Trophoblast cell (in vitro differentiated cells and primary cell): Measurements from ENCODE around the gene NSD1.

Source experiments
- DNase-seq, 2 donors: peaks; one replicate each; pipeline ENCODE4 v3.0.0-alpha.2; 2016
- H2AFZ ChIP-seq: 2 replicates; pipeline ENCODE4 v1.6.1; 2013; ENCODE audit warnings: low read length, moderate library complexity, mild to moderate bottlenecking; ENCODE audit not compliant: insufficient read depth, poor library complexity
- H2AK5ac ChIP-seq: 2 replicates; pipeline ENCODE4 v1.6.1; 2013; ENCODE audit warnings: mild to moderate bottlenecking, low read length
- H2BK120ac ChIP-seq: 2 replicates; pipeline ENCODE4 v1.6.1; 2013; ENCODE audit warnings: low read length, mild to moderate bottlenecking, moderate library complexity; ENCODE audit not compliant: insufficient read depth, poor library complexity
- H2BK12ac ChIP-seq: 2 replicates; pipeline ENCODE4 v1.6.1; 2013; ENCODE audit warnings: mild to moderate bottlenecking, low read length, moderate library complexity
- H2BK5ac ChIP-seq: 2 replicates; pipeline ENCODE4 v1.6.1; 2013; ENCODE audit warnings: low read length, low read depth, moderate library complexity, mild to moderate bottlenecking; ENCODE audit not compliant: poor library complexity
- H3K14ac ChIP-seq: 2 replicates; pipeline ENCODE4 v1.6.1; 2013; ENCODE audit warnings: mild to moderate bottlenecking, low read length
- H3K18ac ChIP-seq: 2 replicates; pipeline ENCODE4 v1.6.1; 2013; ENCODE audit warnings: mild to moderate bottlenecking, low read length
- H3K23ac ChIP-seq: 2 replicates; pipeline ENCODE4 v1.6.1; 2013; ENCODE audit warnings: low read length
- H3K27ac ChIP-seq: 2 replicates; pipeline ENCODE4 v1.5.1; 2013; ENCODE audit warnings: low read depth, mild to moderate bottlenecking, inconsistent platforms, low read length, moderate library complexity
- H3K27me3 ChIP-seq: 2 replicates; pipeline ENCODE4 v1.6.1; 2013; ENCODE audit warnings: inconsistent platforms, mild to moderate bottlenecking, low read length, moderate library complexity; ENCODE audit not compliant: insufficient read depth
- H3K36me3 ChIP-seq, 2 experiments: 1 replicate in 1 of 2; 2 replicates in 1 of 2; pipeline ENCODE4 v1.6.1; 2013; ENCODE audit warnings: low read length in 2 of 2, mild to moderate bottlenecking in 2 of 2, moderate library complexity in 1 of 2; ENCODE audit not compliant: insufficient read depth in 2 of 2, control insufficient read depth in 1 of 2
- H3K4ac ChIP-seq: 2 replicates; pipeline ENCODE4 v1.6.1; 2013; ENCODE audit warnings: low read depth, mild to moderate bottlenecking, low read length, moderate library complexity
- H3K4me1 ChIP-seq, 2 experiments: 1 replicate in 1 of 2; 2 replicates in 1 of 2; pipeline ENCODE4 v1.6.1; 2013; ENCODE audit warnings: low read length in 2 of 2, mild to moderate bottlenecking in 2 of 2, moderate library complexity in 1 of 2; ENCODE audit not compliant: insufficient read depth in 2 of 2, control insufficient read depth in 1 of 2
- H3K4me2 ChIP-seq: 2 replicates; pipeline ENCODE4 v1.6.1; 2013; ENCODE audit warnings: inconsistent platforms, mild to moderate bottlenecking, low read length, moderate library complexity
- H3K4me3 ChIP-seq: 2 replicates; pipeline ENCODE4 v1.5.1; 2013; ENCODE audit warnings: mild to moderate bottlenecking, low read depth, low read length, inconsistent platforms
- H3K79me1 ChIP-seq: one replicate; pipeline ENCODE4 v1.6.1; 2013; ENCODE audit warnings: low read length
- H3K79me2 ChIP-seq: 2 replicates; pipeline ENCODE4 v1.6.1; 2013; ENCODE audit warnings: low read length, mild to moderate bottlenecking; ENCODE audit not compliant: control insufficient read depth, insufficient read depth, poor library complexity
- H3K9ac ChIP-seq: 2 replicates; pipeline ENCODE4 v1.6.1; 2013; ENCODE audit warnings: mild to moderate bottlenecking, low read length
- H3K9me3 ChIP-seq: 2 replicates; pipeline ENCODE4 v1.6.1; 2013; ENCODE audit warnings: low read depth, mild to moderate bottlenecking, control low read depth, inconsistent platforms, low read length; ENCODE audit not compliant: insufficient read depth
- H4K12ac ChIP-seq: 2 replicates; pipeline ENCODE4 v1.6.1; 2013; ENCODE audit warnings: low read depth, mild to moderate bottlenecking, low read length, moderate library complexity
- H4K8ac ChIP-seq: 2 replicates; pipeline ENCODE4 v1.6.1; 2013; ENCODE audit warnings: low read depth, mild to moderate bottlenecking, low read length, moderate library complexity
- H4K91ac ChIP-seq: one replicate; pipeline ENCODE4 v1.6.1; 2013; ENCODE audit warnings: low read depth, mild to moderate bottlenecking, low read length, moderate library complexity
- WGBS: extraction: QIAGEN DNeasy Blood & Tissue Kit; methylation state at CpG from one replicate; pipeline ENCODE4 v1.1.7; 2013; ENCODE audit warnings: missing lambda C conversion rate; ENCODE audit not compliant: insufficient read length, insufficient coverage; ENCODE audit errors: extremely low coverage; 5-methylcytosine and 5-hydroxymethylcytosine counted together

The NSD1 gene

DNA sequence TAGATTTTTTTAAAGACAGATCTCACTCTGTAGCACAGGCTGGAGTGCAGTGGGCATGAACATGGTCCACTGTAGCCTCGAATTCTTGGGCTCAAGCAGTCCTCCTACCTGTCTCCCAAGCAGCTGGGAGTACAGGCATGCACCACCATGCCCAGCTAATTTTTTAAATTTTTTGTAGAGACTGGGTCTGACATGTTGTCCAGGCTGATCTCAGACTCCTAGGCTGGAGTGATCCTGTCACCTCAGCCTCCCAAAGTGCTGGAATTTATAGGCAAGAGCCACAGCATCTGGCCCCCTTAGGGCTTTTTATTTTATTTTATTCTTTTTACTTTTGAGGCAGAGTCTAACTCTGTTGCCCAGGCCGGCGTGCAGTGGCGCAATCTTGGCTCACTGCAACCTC, 56.4 kb downstream of the NSD1 start:
- H2BK120ac ChIP-seq, result no peak overlapping the region
- WGBS, result no CpG with 5 or more reads among the region's 4 CpGs
- no peaks in the 10 kb centered on the region for H3K27me3 ChIP-seq
- no peak overlapping the region for H2AFZ ChIP-seq
- no peak overlapping the region for H3K4me3 ChIP-seq
- peaks cover 7% of the 10 kb centered on the region in 2 experiments for H3K4me1 ChIP-seq
- no peak overlapping the region for H3K18ac ChIP-seq
- H3K9ac ChIP-seq, result no peak overlapping the region
- no peak overlapping the region for H4K91ac ChIP-seq
- peaks cover 5 to 12% of the 10 kb centered on the region in 2 experiments for H3K36me3 ChIP-seq
- H2AK5ac ChIP-seq, result no peak overlapping the region
- H3K4me2 ChIP-seq, result no peak overlapping the region
- no peak overlapping the region for H4K12ac ChIP-seq
- H4K8ac ChIP-seq, result no peak overlapping the region
- H2BK5ac ChIP-seq, result no peak overlapping the region
- no peak overlapping the region for H3K14ac ChIP-seq
- no peak overlapping the region for H2BK12ac ChIP-seq
- peaks cover 3% of the 10 kb centered on the region for H3K79me1 ChIP-seq
- no peaks in the 10 kb centered on the region for H3K9me3 ChIP-seq
- peak; percentile 76 to 88 for DNase-seq
- H3K27ac ChIP-seq, result peak overlapping the region; percentile 25
- H3K23ac ChIP-seq, result no peak overlapping the region
- H3K4ac ChIP-seq, result peak overlapping the region; percentile 55
- H3K79me2 ChIP-seq, result peaks cover 1% of the 10 kb centered on the region

DNA sequence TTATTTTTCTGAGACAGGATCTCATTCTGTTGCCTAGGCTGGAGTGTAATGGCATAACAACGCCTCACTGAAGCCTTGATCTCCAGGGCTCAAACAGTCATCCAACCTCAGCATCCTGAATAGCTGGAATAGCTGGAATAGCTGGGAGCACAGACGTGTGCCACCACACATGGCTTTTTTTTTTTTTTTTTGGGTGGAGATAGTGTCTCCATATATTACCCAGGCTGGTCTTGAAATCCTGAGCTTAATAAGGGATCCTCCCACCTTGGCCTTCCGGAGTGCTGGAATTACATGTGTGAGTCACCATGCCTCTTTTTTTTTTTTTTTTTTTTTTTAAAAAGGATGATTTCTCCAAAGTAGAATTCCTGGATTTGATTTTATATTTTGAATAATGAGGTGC, 60.7 kb downstream of the NSD1 start:
- no peak overlapping the region for H3K4me3 ChIP-seq
- H2BK5ac ChIP-seq, result no peak overlapping the region
- H4K91ac ChIP-seq, result no peak overlapping the region
- no peak overlapping the region for H2AK5ac ChIP-seq
- no peaks in the 10 kb centered on the region for H3K79me2 ChIP-seq
- H3K27ac ChIP-seq, result no peak overlapping the region
- DNase-seq, result peak; percentile 85 to 94
- H3K4me1 ChIP-seq, result peaks cover 3 to 7% of the 10 kb centered on the region in 2 experiments
- H4K12ac ChIP-seq, result no peak overlapping the region
- H3K14ac ChIP-seq, result no peak overlapping the region
- H3K18ac ChIP-seq, result no peak overlapping the region
- H3K36me3 ChIP-seq, result peaks cover 10 to 15% of the 10 kb centered on the region in 2 experiments
- H2AFZ ChIP-seq, result no peak overlapping the region
- H4K8ac ChIP-seq, result no peak overlapping the region
- H3K4ac ChIP-seq, result no peak overlapping the region
- no peak overlapping the region for H2BK120ac ChIP-seq
- H3K79me1 ChIP-seq, result peaks cover 4% of the 10 kb centered on the region
- WGBS, result no CpG with 5 or more reads among the region's 3 CpGs
- no peak overlapping the region for H2BK12ac ChIP-seq
- H3K9me3 ChIP-seq, result no peaks in the 10 kb centered on the region
- no peak overlapping the region for H3K23ac ChIP-seq
- H3K27me3 ChIP-seq, result no peaks in the 10 kb centered on the region
- H3K4me2 ChIP-seq, result no peak overlapping the region
- no peak overlapping the region for H3K9ac ChIP-seq

DNA sequence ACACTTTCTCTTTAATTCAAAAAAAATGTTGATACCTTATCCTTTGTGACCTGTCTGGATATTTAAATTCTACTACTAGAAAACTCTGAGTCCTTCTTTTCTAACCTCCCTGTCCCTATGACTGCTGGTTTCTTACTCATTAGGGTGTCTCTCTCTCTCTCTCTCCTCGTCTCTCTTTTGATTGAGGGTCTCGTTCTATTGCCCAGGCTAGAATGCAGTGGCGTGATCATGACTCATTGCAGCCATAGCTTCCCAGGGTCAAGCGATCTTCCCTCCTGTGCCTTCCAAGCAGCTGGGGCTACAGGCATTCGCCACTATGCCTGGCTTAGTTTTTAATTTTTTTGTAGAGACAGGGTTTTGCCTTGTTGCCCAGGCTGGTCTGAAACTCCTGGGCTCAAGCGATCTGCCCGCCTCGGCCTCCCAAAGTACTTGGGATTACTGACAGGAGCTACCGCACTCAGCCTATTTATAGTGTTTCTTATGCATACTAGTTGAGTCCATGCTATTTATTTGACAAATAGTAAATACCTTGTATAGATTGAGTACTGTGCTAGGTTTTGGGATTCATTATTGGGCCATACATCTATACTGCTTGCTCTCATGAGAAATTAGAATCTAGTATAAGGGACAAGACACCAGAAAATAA, 61.9 kb downstream of the NSD1 start:
- H2BK12ac ChIP-seq, result no peak overlapping the region
- H3K4ac ChIP-seq, result no peak overlapping the region
- WGBS, result no CpG with 5 or more reads among the region's 9 CpGs
- no peak overlapping the region for H3K27ac ChIP-seq
- H3K18ac ChIP-seq, result no peak overlapping the region
- H3K27me3 ChIP-seq, result no peaks in the 10 kb centered on the region
- peaks cover 15 to 21% of the 10 kb centered on the region in 2 experiments for H3K36me3 ChIP-seq
- H4K12ac ChIP-seq, result no peak overlapping the region
- H3K9ac ChIP-seq, result no peak overlapping the region
- no peaks in the 10 kb centered on the region for H3K79me2 ChIP-seq
- peaks cover 0 to 3% of the 10 kb centered on the region in 2 experiments for H3K4me1 ChIP-seq
- no peak overlapping the region for H3K4me3 ChIP-seq
- no peak overlapping the region for H2BK5ac ChIP-seq
- no peaks in the 10 kb centered on the region for H3K9me3 ChIP-seq
- H2BK120ac ChIP-seq, result no peak overlapping the region
- no peak overlapping the region for H3K23ac ChIP-seq
- peaks cover 4% of the 10 kb centered on the region for H3K79me1 ChIP-seq
- no peak overlapping the region for H3K14ac ChIP-seq
- no peak overlapping the region for H2AK5ac ChIP-seq
- no peak for DNase-seq
- H4K91ac ChIP-seq, result no peak overlapping the region
- H3K4me2 ChIP-seq, result no peak overlapping the region
- no peak overlapping the region for H2AFZ ChIP-seq
- H4K8ac ChIP-seq, result no peak overlapping the region

DNA sequence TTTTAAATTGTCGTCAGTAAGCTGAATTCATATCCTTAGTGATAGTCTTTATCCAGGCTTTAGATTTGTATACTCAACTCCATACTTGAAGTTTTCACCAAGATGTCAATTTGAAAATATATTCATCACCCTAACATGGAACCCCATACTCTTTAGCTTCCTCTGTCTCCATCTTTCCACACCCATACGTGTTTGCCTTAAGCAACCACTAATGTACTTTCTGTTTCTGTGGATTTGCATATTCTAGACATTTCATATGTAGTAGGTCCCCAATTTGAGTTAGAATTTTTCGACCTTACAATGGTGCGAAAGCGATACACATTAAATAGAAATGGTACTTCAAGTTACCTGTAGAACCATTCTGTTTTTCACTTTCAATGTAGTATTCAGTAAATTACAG, 65.2 kb downstream of the NSD1 start:
- Histone ChIP-seq H2BK12ac (no peak overlapping the region), H3K27ac (no peak overlapping the region), H3K4me2 (no peak overlapping the region), H4K91ac (no peak overlapping the region), H3K9me3 (no peaks in the 10 kb centered on the region), H3K9ac (no peak overlapping the region), H3K36me3 (peaks cover 17 to 27% of the 10 kb centered on the region in 2 experiments), H3K4me1 (peaks cover 0 to 3% of the 10 kb centered on the region in 2 experiments), H3K18ac (no peak overlapping the region), H2AFZ (no peak overlapping the region), H3K4ac (no peak overlapping the region), H2AK5ac (no peak overlapping the region), H4K8ac (no peak overlapping the region), H3K23ac (no peak overlapping the region), H3K79me2 (no peaks in the 10 kb centered on the region), H2BK5ac (no peak overlapping the region), H2BK120ac (no peak overlapping the region), H3K79me1 (peaks cover 4% of the 10 kb centered on the region), H3K27me3 (no peaks in the 10 kb centered on the region), H4K12ac (no peak overlapping the region), H3K4me3 (no peak overlapping the region), H3K14ac (no peak overlapping the region)
- WGBS, result no CpG with 5 or more reads among the region's 5 CpGs
- DNase-seq, result no peak
